Activated gamma-delta T cell (primary cell): Measurements from ENCODE around the gene RHOT2.
"Not testable (repeated sequence)": the region's sequence is repeated elsewhere in the genome, so short reads cannot be mapped to it uniquely, and the experiment has no call there.

Experiments used
- DNase-seq: peaks from one replicate; lab custom pipeline; 2025; lab: John Stamatoyannopoulos, UW

The RHOT2 gene

GRCh38 chr16:700684-701584 is 33.0 kb downstream of the RHOT2 start:
- DNase-seq = no peak

GRCh38 chr16:702341-702740 is 34.4 kb downstream of the RHOT2 start:
- DNase-seq = no peak

GRCh38 chr16:703406-703805 is 35.5 kb downstream of the RHOT2 start:
- DNase-seq = no peak

- no peak for DNase-seq
These were observed 36.1 kb downstream of the RHOT2 start for GRCh38 chr16:704047-704446.

GRCh38 chr16:704552-705380 is 36.8 kb downstream of the RHOT2 start:
- DNase-seq = no peak

GRCh38 chr16:705431-706188 is 37.7 kb downstream of the RHOT2 start, which contains the start of gene FBXL16:
TSS of gene FBXL16 (minus strand) at chr16:705801. CDS start at chr16:697405, 8,396 bp downstream.
- DNase-seq = no peak

- no peak for DNase-seq
These were observed 38.5 kb downstream of the RHOT2 start for GRCh38 chr16:706189-707061.

GRCh38 chr16:707062-707538 is 39.2 kb downstream of the RHOT2 start:
- no peak for DNase-seq

GRCh38 chr16:708019-708418 is 40.1 kb downstream of the RHOT2 start:
- DNase-seq = no peak

- no peak for DNase-seq
These were observed 41.0 kb downstream of the RHOT2 start for GRCh38 chr16:708959-709358.

GRCh38 chr16:709566-710499 is 41.9 kb downstream of the RHOT2 start:
- no peak for DNase-seq

- DNase-seq = no peak
These were observed 42.7 kb downstream of the RHOT2 start for GRCh38 chr16:710500-711075.

GRCh38 chr16:711084-711483 is 43.2 kb downstream of the RHOT2 start:
- no peak for DNase-seq

GRCh38 chr16:711548-712320 is 43.8 kb downstream of the RHOT2 start:
- DNase-seq = peak; percentile 64

GRCh38 chr16:712740-713250 is 44.9 kb downstream of the RHOT2 start:
- DNase-seq = not testable (repeated sequence)

GRCh38 chr16:714079-714478 is 46.1 kb downstream of the RHOT2 start:
- DNase-seq = no peak

GRCh38 chr16:714558-715476 is 46.9 kb downstream of the RHOT2 start, which contains the start of gene METRN:
TSS of gene METRN (plus strand) at chr16:715118. CDS start at chr16:715290, 172 bp downstream.
- peak; percentile 81 for DNase-seq
